GM23338 (cell line): ENCODE data around the gene ARFIP1. TPM values are rescaled to one million over a fixed set of nuclear protein-coding genes. Genes with fewer than 3 reads are reported as not detected.
"Not testable (repeated sequence)": the region's sequence is repeated elsewhere in the genome, so short reads cannot be mapped to it uniquely, and the experiment has no call there.

Experiments used
- ATAC-seq: fragments of 200-7000 bp; cut with Tn5 transposase; 3 replicates; pipeline ENCODE4 v1.9.1; 2020
- DNase-seq: peaks from one replicate; pipeline ENCODE4 v3.0.0-alpha.2; 2015; ENCODE audit warnings: low spot score
- H2AFZ ChIP-seq: fragments of 200-600 bp; sonication (generic); 2 replicates; pipeline ENCODE4 v1.8.0; 2016; ENCODE audit warnings: antibody characterized with exemption, mild to moderate bottlenecking, moderate library complexity
- H3F3A ChIP-seq: fragments of 200-600 bp; sonication (generic); replicated peaks from 2 replicates; pipeline ENCODE4 v1.8.0; 2017; ENCODE audit warnings: antibody characterized with exemption, mixed run types, low read depth
- H3K27ac ChIP-seq: fragments of 200-600 bp; sonication (generic); 2 replicates; pipeline ENCODE4 v1.6.1; 2016; ENCODE audit warnings: low read depth
- H3K27me3 ChIP-seq: fragments of 200-600 bp; sonication (generic); 2 replicates; pipeline ENCODE4 v1.8.0; 2016; ENCODE audit warnings: mild to moderate bottlenecking, mixed run types, moderate library complexity; ENCODE audit not compliant: insufficient read depth
- H3K36me3 ChIP-seq: fragments of 200-600 bp; sonication (generic); 2 replicates; pipeline ENCODE4 v1.8.0; 2016; ENCODE audit warnings: mild to moderate bottlenecking; ENCODE audit not compliant: insufficient read depth
- H3K4me1 ChIP-seq: fragments of 200-600 bp; sonication (generic); 2 replicates; pipeline ENCODE4 v1.8.0; 2016; ENCODE audit warnings: mild to moderate bottlenecking, moderate library complexity; ENCODE audit not compliant: insufficient read depth
- H3K4me2 ChIP-seq: fragments of 200-600 bp; sonication (generic); 2 replicates; pipeline ENCODE4 v1.7.1; 2017; ENCODE audit warnings: mixed run types
- H3K4me3 ChIP-seq: fragments of 200-600 bp; sonication (generic); 2 replicates; pipeline ENCODE4 v1.6.1; 2016; ENCODE audit warnings: mixed run types
- H3K79me2 ChIP-seq: fragments of 200-600 bp; sonication (generic); replicated peaks from 2 replicates; pipeline ENCODE4 v1.8.0; 2017; ENCODE audit warnings: mild to moderate bottlenecking; ENCODE audit not compliant: insufficient read depth
- H3K9me2 ChIP-seq: fragments of 200-600 bp; sonication (generic); 2 replicates; pipeline ENCODE4 v1.8.0; 2017; ENCODE audit not compliant: insufficient read depth
- H4K20me1 ChIP-seq: fragments of 200-600 bp; sonication (generic); replicated peaks from 2 replicates; pipeline ENCODE4 v1.8.0; 2017; ENCODE audit warnings: mild to moderate bottlenecking; ENCODE audit not compliant: insufficient read depth
- H3K27ac Mint-ChIP-seq: 2 replicates; pipeline ENCODE4 v1.8.0; 2020; ENCODE audit warnings: inconsistent platforms, mild to moderate bottlenecking, moderate library complexity, mixed read lengths
- H3K27me3 Mint-ChIP-seq: 3 replicates; pipeline ENCODE4 v1.8.0; 2022; ENCODE audit warnings: low read depth, mild to moderate bottlenecking, moderate library complexity, mixed read lengths, inconsistent platforms; ENCODE audit not compliant: insufficient read depth, poor library complexity
- H3K36me3 Mint-ChIP-seq: 3 replicates; pipeline ENCODE4 v1.8.0; 2021; ENCODE audit warnings: low read depth, mild to moderate bottlenecking, inconsistent platforms, moderate library complexity, mixed read lengths
- H3K4me1 Mint-ChIP-seq: 3 replicates; pipeline ENCODE4 v1.8.0; 2020; ENCODE audit warnings: mild to moderate bottlenecking, inconsistent platforms, mixed read lengths
- H3K4me3 Mint-ChIP-seq: 3 replicates; pipeline ENCODE4 v1.8.0; 2021; ENCODE audit warnings: moderate library complexity, mild to moderate bottlenecking, inconsistent platforms, mixed read lengths
- H3K9me3 Mint-ChIP-seq: 3 replicates; pipeline ENCODE4 v1.8.0; 2020; ENCODE audit warnings: moderate library complexity, mild to moderate bottlenecking, inconsistent platforms, mixed read lengths
- EZH2 ChIP-seq: fragments of 200-600 bp; sonication (generic); IDR thresholded peaks from one replicate; pipeline ENCODE4 v1.8.0; 2017; ENCODE audit warnings: antibody characterized with exemption, mild to moderate bottlenecking, low read depth; ENCODE audit not compliant: unreplicated experiment
- EZH2phosphoT487 ChIP-seq: fragments of 200-600 bp; sonication (generic); IDR thresholded peaks from one replicate; pipeline ENCODE4 v1.8.1; 2018; ENCODE audit warnings: antibody characterized with exemption; ENCODE audit not compliant: unreplicated experiment
- JUNB ChIP-seq: IDR thresholded peaks from one replicate; pipeline ENCODE4 v1.6.1; 2016; ENCODE audit warnings: antibody characterized with exemption; ENCODE audit not compliant: unreplicated experiment
- POLR2AphosphoS5 ChIP-seq: IDR thresholded peaks from 2 replicates; pipeline ENCODE4 v1.6.1; 2016; ENCODE audit warnings: antibody characterized with exemption, low read depth
- REST ChIP-seq: IDR thresholded peaks from one replicate; pipeline ENCODE4 v1.6.1; 2018; ENCODE audit warnings: antibody characterized with exemption; ENCODE audit not compliant: unreplicated experiment
- STAT1 ChIP-seq: IDR thresholded peaks from one replicate; pipeline ENCODE4 v1.6.1; 2016; ENCODE audit warnings: antibody characterized with exemption; ENCODE audit not compliant: unreplicated experiment
- ZNF331 ChIP-seq: fragments of 250-450 bp; sonication (Bioruptor Pico); IDR thresholded peaks from 2 replicates; pipeline ENCODE4 v1.5.0; 2020; ENCODE audit warnings: low read depth, mild to moderate bottlenecking, moderate library complexity
- polyA plus RNA-seq: library from polyadenylated mRNA; unstranded; fragments of >200 nt; fragmentation: Nextera tagmentation; extraction: Ambion mirVana; gene quantifications from 2 replicates; pipeline ENCODE4 v1.2.1, GENCODE V29; 2016
- total RNA-seq: library from RNA; depleted of rRNA; stranded (reverse); fragments of >200 nt; shearing (Covaris generic); gene quantifications from 2 replicates; pipeline ENCODE4 v1.2.3, GENCODE V29; 2014

ARFIP1 gene
- total and polyA plus RNA-seq, 2 experiments from 2014 or later: 46.0 to 49.6 TPM

DNA sequence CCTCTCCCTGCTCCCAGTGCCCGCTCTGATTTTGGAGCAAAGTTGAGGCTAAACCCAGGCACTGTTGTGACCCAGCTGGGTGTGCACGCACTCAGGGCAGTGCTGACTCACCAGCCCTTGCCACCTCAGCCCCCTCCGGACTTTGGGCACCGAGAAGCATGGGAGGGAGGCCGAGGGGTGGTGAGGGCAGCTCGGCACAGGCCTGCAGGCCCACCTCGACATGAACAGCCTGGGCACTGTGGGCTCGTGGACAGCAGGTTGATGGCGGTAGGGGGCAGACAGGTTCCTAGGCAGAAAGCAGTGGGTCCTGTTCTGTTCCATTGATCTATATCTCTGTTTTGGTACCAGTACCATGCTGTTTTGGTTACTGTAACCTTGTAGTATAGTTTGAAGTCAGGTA, 31.1 kb upstream of the ARFIP1 start (continued):
- TF ChIP-seq ZNF331 (no peak), REST (no peak)

DNA sequence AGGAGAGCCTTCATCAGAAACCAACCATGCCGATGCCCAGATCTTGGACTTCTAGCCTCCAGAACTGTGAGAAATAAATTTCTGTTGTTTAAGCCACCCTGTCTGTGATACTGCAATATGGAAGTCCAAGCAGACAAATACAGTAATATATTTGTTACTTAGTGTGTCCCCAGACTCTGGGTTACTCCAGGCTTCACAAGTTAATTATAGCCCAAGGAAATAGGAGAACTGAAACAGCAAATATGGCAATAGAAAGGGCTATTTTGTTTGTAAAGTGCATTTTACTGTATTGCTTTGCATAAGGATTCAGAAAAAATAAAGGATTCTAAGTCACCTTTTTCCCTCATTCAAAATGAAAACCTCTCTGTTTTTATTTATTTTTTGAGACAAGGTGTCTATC, 16.0 kb upstream of the ARFIP1 start:
- ATAC-seq: no peak

GRCh38 chr4:152765069-152765737, 14.6 kb upstream of the ARFIP1 start:
- H2AFZ ChIP-seq, H3K9me3 Mint-ChIP-seq, H3K36me3 Mint-ChIP-seq, H3K4me2 ChIP-seq, H3K4me3 Mint-ChIP-seq, ATAC-seq, H4K20me1 ChIP-seq, H3K27me3 ChIP-seq, H3K27me3 Mint-ChIP-seq, H3K36me3 ChIP-seq, H3K27ac Mint-ChIP-seq, H3K27ac ChIP-seq, H3K9me2 ChIP-seq, H3F3A ChIP-seq, H3K4me1 ChIP-seq, DNase-seq, H3K4me3 ChIP-seq, H3K79me2 ChIP-seq: not testable (repeated sequence)
- H3K4me1 Mint-ChIP-seq: peaks cover 12% of the 10 kb centered on the region; the same call in 2 of the 3 replicates

More for the DNA sequence above, 16.0 kb upstream of the ARFIP1 start:
- Mint-ChIP-seq H3K27ac (no peak overlapping the region), H3K4me1 (peaks cover 12% of the 10 kb centered on the region; the same call in 2 of the 3 replicates), H3K4me3 (no peak overlapping the region), H3K36me3 (peaks cover 3% of the 10 kb centered on the region), H3K9me3 (peaks cover 6% of the 10 kb centered on the region; the same call in 2 of the 3 replicates), H3K27me3 (no peaks in the 10 kb centered on the region)
- TF ChIP-seq STAT1: no peak
- TF ChIP-seq JUNB: no peak
- TF ChIP-seq EZH2phosphoT487: no peak
- no peak for TF ChIP-seq POLR2AphosphoS5
- no peak for TF ChIP-seq EZH2
- Histone ChIP-seq H3K36me3 (no peaks in the 10 kb centered on the region), H3K4me2 (0 out of 2 replicates have a peak overlapping the region, but pooled peaks have one; percentile 23), H2AFZ (no peak overlapping the region), H3K4me1 (no peaks in the 10 kb centered on the region; the same call in 1 of the 2 replicates), H3K4me3 (no peak overlapping the region), H3K27me3 (no peaks in the 10 kb centered on the region), H3K27ac (no peak overlapping the region), H3F3A (no peaks in the 10 kb centered on the region), H3K9me2 (no peaks in the 10 kb centered on the region), H3K79me2 (no peaks in the 10 kb centered on the region), H4K20me1 (no peaks in the 10 kb centered on the region)
- DNase-seq: no peak
